GM12891 (cell line): Measurements from ENCODE around the gene SREBF1.

Experiments
- POLR2A ChIP-seq: IDR thresholded peaks from 2 replicates; pipeline ENCODE4 v1.6.1; 2011; ENCODE audit warnings: low read depth, low read length, control low read depth
- SPI1 ChIP-seq: IDR thresholded peaks from 2 replicates; pipeline ENCODE4 v1.6.1; 2011; ENCODE audit warnings: low read depth, low read length, control low read depth

DNA sequence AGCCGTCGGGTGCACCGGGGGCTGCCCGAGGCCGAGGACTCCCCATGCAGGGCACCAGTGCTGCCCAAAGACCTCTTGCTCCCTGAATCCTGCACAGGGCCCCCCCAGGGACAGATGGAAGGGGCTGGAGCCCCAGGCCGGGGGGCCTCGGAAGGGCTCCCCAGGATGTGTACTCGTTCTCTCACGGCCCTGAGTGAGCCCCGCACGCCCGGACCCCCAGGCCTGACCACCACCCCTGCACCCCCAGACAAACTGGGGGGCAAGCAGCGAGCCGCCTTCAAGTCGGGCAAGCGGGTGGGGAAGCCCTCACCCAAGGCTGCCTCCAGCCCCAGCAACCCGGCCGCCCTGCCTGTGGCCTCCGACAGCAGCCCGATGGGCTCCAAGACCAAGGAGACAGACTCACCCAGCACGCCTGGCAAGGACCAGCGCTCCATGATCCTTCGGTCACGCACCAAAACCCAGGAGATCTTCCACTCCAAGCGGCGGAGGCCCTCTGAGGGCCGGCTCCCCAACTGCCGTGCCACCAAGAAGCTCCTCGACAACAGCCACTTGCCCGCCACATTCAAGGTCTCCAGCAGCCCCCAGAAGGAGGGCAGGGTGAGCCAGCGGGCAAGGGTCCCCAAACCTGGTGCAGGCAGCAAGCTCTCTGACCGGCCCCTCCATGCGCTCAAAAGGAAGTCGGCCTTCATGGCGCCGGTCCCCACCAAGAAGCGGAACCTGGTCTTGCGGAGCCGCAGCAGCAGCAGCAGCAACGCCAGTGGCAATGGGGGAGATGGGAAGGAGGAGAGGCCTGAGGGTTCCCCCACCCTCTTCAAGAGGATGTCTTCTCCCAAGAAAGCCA, 40.6 kb downstream of the SREBF1 start:
- TF ChIP-seq POLR2A (no peak), SPI1 (no peak)
